IPS-18c (cell line): Measurements from ENCODE around the gene MPP2.
"Not testable (repeated sequence)": the region's sequence is repeated elsewhere in the genome, so short reads cannot be mapped to it uniquely, and the experiment has no call there.

Source experiments
- H3K4me3 ChIP-seq: 2 replicates; pipeline ENCODE4 v1.7.0; 2013; ENCODE audit warnings: low read depth, mild to moderate bottlenecking, low read length, moderate library complexity; ENCODE audit not compliant: insufficient read depth
- H3K9me3 ChIP-seq: one replicate; pipeline ENCODE4 v1.6.1; 2013; ENCODE audit warnings: mild to moderate bottlenecking, low read length, moderate library complexity; ENCODE audit not compliant: control insufficient read depth, insufficient read depth

MPP2 gene

DNA sequence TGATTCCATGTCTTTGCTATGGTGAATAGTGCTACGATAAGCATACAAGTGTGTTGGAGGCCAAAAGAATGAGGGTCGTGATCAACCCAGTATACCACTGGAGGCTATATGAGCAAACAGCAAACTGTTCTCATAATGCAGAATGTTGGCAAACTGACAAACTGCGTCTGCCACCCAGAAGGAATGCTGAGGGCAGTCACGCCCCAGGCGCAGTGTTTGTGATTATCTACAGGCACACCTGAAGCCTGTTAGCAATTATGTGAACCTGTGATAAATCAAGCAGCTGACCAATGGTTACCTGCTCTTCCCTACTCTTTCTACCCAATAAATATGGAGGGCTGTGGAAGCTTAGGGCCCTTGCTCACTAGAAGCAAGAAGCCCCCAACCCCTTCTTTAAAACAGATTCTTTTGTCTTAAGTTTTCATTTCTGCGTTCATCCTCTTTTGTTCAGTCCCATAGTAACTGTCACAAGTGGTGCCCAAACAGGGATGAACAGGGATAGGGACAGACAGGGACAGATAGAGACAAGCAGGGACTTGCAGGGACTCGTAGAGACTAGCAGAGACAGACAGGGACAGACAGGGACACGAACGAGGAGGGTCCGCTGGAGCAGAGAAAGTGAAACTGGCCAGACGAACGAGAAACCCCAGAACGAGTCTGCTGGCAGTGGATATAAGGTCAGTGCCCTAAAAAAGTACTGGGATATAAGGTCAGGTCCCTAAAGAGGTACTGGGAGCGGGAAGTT, 35.2 kb downstream of the MPP2 start:
- Histone ChIP-seq H3K9me3 (no peaks in the 10 kb centered on the region), H3K4me3 (no peak overlapping the region)

DNA sequence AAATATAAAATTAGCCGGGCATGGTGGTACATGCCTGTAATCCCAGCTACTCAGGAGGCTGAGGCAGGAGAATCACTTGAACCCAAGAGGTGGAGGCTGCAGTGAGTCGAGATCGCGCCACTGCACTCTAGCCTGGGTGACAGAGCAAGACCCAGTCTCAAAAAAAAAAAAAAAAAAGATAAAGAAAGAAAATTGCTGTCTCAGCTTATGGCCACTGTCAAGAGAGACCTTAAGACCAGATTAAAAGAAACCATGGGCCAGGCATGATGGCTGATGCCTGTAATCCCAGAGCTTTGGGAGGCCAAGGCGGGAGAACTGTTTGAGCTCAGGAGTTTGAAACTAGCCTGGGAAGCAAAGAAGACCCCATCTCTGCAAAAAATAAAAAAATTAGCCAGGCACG, 38.3 kb downstream of the MPP2 start:
- not testable (repeated sequence) for H3K9me3 ChIP-seq, H3K4me3 ChIP-seq

DNA sequence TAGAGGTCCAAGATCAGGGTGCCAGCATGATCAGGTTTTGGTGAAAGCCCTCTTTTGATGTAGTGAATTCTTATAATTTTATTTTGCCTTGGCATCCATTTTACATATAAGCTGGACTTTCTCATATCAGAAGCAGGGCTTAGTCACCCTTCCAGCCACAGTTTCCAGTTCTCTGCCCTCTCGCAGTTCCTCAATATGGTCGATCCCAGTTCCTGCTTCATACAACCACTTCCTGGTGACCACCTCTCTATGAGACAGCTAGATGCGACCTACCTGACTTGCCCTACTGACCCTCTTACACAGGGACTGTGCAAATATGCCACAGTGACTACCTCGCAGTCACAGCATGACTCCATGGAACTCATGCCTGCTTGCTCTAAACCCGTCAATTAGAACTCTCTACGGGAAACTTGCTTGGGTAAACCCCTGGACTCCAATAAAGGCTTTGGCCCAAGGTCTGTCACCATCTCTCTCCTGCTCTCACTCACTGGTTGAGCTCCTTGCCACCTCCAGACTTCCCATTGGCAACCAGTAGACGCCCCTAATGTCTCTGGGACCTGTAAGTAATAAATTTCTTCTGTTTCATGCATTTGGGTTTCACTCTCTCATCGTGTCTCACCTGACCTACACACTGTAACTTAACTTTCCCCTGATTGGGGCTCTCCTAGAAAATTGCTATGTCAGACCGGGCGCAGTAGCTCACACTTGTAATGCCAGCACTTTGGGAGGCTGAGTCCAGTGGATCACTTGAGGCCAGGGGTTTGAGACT, 38.9 kb downstream of the MPP2 start:
- Histone ChIP-seq H3K4me3 (no peak overlapping the region), H3K9me3 (no peaks in the 10 kb centered on the region)

DNA sequence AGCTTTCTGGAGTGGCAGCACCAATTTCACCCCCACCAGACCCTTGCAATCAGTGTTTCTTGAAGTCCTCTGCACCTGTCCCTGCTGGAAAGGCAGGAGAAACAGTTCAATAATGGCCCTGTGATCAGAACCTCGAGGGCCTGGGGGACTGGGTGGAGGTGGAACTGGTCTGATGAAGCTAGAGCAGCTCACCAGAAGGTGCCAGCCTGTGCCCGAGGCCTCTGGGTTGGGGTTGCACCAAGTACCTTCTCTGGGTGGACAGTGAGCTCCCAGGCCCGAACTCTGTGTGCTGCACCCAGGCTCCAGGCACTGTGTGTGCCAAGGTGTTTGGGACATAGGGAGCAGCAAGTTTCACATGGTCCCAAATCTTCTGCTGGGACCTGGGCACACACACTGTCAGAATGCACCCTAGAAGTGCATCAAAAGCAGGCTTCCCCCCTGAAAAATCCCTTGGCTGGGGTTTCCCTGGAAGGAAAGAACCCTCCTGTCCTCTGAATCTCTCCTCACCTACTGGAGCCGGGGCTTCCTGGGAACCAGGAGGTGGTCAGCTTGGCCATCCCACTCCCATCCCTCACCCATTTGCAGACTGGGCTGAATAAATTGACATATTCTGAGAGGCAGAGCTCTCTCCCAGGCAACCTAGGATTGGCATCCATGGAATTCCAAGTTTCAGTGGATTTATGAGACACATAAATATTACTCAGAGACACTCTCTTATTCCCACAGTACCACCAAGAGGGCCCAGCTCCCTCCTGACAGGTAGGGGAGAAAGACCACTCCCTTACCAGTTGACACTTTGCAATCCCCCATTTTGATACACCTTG, 43.0 kb downstream of the MPP2 start:
- Histone ChIP-seq H3K9me3 (no peaks in the 10 kb centered on the region), H3K4me3 (no peak overlapping the region)

DNA sequence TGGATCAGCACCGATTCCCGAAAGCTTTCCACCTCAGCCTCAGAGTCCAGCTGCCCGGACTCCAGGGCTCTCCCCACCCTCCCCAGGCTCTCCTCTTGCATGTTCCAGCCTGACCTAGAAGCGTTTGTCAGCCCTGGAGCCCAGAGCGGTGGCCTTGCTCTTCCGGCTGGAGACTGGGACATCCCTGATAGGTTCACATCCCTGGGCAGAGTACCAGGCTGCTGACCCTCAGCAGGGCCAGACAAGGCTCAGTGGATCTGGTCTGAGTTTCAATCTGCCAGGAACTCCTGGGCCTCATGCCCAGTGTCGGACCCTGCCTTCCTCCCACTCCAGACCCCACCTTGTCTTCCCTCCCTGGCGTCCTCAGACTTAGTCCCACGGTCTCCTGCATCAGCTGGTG, 45.4 kb downstream of the MPP2 start:
- H3K9me3 ChIP-seq, result peaks cover 2% of the 10 kb centered on the region
- no peak overlapping the region for H3K4me3 ChIP-seq

DNA sequence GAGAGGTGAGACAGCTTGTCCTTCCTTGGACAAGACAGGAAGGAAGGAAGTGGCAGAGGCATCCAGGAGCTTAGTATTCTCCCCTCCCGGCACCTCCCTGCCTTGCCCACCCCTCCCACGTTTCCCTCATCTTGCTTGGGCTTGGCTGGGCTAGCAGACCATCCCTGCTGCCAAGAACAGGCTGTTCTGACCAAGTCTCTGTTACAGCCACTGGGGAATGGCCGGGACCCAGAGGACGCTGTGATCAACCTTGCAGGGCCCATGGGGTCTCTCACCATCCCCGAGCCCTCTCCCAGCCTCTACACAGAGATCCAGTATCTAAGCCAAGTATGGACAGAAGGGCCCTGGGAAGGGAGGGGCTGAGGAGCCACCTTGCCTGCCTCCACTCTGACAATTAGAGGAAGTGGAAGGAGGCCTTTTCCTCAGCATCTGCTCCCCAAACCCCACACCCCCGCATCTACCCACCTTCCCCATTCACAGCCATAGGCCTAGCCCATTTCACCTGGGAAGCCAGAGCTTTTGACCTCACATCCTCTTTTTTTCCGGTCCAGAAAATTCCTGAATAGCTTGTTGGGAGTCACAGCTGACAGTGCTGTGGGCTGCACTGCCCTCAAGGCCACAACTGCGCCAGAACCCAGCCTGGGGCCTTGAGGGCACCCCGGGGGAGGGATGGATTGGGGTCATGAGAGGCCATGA, 46.3 kb downstream of the MPP2 start:
- peaks cover 4% of the 10 kb centered on the region for H3K9me3 ChIP-seq
- H3K4me3 ChIP-seq, result no peak overlapping the region

DNA sequence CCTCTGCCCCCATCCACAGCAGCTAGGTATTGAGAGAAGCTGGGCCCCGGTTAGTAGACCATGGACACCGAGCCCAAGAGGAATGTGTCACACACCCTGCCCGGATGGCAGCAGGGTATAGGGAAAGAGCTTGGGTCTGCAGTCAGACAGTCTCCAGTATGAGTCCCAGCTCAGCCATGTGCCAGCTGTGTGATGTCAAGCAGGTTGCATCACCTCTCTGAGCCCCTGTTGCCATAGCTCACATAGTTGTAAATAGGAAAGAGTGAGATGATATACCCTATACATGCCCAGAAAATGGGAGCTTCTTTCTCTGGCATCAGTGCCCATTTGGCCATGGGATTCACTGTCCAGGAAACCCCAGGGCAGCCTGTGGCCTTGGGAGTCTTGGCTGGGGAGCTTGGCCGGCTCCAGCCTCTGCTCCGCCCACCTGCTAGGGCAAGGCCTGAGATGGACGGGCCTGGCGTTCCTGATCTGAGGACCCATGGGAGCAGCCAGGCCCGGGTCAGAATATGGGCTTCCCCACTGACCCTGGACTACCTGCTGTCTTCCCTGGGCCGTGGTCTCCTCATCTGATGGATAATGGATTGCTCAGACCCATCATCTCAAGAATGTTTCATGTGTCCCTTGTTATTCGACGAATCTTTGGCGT, 47.1 kb downstream of the MPP2 start:
- peaks cover 4% of the 10 kb centered on the region for H3K9me3 ChIP-seq
- no peak overlapping the region for H3K4me3 ChIP-seq

DNA sequence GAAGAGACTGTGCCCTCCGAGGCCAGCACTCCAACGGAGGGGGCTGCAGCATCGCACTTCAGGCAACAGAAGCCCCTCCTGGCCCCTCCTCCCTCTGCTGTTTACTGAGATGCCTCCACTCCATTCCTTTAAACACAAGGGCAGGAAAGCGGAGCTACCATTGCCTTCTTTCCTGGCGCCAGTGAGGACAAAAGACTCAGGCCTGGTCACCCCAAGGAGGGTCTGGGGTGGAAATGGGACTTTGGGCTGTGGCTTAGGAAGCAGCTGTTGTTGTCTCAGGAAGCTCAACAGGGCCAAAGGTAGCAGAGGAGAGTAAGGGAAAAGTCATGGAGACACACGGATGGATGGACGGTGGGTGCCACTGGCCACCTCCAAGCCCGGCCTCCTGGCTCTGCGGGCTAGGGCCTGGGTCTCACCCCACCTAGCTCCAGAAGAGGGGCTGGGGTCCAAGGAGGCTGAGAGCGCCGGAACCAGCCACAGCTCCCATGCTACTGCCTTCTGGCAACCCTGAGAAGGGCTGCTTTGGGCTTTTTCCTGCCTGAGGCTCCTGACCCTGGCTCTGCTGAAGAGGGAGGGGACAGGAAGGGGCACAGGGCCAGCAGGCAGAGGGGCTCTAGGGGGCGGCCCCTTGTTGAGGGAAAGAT, 49.3 kb downstream of the MPP2 start:
- peaks cover 4% of the 10 kb centered on the region for H3K9me3 ChIP-seq
- no peak overlapping the region for H3K4me3 ChIP-seq

DNA sequence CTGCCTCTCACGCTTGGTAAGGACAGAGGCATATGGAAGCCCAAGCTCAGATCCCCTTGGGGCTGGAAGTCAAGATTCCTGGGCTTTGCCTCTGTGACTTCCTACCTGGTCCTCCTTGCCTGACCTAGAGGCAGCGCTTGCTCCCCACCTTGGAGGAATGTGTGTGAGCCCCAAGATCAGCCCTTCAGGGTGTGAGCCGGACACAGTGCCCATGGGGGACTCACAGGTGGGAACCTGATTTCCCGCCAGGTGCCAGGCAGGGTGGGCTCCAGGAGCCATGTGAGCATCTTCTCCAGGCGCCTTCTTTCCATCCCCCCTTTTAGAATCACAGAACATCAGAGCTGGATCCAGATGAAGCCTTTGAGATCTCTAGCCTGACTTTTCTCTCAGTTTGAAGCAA, 50.2 kb downstream of the MPP2 start:
- H3K9me3 ChIP-seq, result peaks cover 4% of the 10 kb centered on the region
- H3K4me3 ChIP-seq, result no peak overlapping the region

DNA sequence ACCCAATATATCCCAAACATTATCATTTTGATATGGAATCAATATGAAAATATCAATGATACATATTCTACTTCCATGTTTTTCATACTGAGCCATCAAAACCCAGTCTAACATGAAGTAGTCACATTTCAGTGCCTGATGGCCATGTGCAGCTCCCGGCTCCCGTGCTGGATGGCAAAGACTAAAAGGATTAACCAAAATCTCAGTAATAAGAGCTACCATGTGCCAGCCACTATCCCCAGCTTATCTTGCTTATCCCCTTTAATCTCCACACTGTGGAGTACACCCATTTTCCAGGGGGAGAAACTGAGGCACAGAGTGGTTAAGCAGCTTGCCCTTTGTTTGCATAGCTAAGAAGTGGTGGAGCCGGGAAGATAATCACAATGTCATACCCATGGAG, 51.2 kb downstream of the MPP2 start:
- no peak overlapping the region for H3K4me3 ChIP-seq
- peaks cover 4% of the 10 kb centered on the region for H3K9me3 ChIP-seq

DNA sequence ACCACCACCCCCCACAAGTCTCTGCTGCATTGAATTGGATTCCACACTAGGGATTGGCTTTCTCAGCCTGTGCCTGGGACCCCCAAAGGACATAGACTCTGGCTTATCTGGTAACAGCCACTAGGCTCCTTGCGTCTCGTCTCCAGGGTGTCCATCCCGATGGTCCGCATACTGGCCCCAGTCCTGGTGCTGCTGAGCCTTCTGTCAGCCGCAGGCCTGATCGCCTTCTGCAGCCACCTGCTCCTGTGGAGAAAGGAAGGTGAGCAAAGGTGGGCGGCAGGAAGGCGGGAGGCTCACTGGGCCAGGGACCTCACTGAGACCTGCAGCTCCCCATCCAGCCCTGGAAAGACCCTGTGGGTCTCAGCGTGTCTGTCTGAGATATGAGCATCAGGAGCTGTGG, 52.3 kb downstream of the MPP2 start:
- no peak overlapping the region for H3K4me3 ChIP-seq
- peaks cover 4% of the 10 kb centered on the region for H3K9me3 ChIP-seq

DNA sequence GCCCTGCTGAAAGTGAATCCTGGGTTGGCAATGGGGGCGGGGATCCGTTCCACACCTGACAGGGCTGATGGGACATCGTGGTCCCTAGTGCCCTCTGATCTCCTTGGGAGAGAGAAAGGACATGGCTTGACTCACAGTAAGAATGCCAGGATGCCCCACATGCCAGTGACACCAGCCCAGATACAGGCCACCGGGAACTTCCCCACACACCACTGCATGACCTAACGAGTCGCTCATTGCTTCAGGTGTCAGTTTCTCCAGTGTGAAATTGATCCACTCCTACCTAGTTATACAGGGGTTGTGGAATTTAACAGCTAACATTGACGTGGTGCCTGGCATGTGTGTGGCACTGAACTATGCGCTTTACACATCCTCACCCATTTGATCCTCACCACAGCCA, 52.8 kb downstream of the MPP2 start:
- Histone ChIP-seq H3K4me3 (no peak overlapping the region), H3K9me3 (peaks cover 4% of the 10 kb centered on the region)

DNA sequence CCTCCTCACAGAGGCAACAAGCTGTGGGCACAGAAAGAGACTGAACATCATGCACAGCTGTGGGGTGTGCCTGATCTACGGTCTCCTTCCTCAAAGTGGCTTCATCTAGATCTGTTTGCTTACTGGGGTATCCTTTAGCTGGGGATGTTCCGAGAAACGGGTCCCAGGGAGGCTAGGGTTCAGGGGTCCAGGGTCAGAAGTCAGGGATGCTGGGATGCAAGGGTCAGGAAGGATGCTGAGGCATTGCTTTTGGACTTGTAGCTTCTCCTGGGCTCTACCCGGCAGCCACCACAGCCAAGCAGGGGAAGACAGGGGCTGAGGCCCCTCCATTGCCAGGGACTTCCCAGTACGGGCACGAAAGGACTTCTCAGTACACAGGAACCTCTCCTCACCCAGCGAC, 53.8 kb downstream of the MPP2 start:
- H3K4me3 ChIP-seq, result no peak overlapping the region
- peaks cover 4% of the 10 kb centered on the region for H3K9me3 ChIP-seq

DNA sequence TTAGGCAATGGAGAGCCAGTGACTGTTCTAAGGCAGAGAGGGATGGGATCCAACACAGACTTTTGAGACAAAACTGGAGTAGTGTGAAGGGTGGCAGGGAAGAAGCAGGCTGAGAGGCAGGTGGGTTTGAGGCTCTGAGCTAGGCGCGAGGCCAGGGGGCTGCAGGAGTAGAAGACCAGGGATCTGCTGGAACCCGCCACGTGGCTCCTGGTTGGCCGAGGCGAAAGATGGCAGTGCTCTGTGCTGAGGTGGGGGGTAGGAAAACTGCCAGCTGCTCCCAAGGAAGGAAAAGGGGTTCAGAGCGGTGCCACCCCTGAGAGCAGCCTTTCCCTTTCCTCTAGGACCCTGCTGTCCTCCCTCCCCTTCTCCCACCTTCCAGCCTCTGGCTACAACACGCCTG, 54.8 kb downstream of the MPP2 start:
- H3K9me3 ChIP-seq, result peaks cover 4% of the 10 kb centered on the region
- no peak overlapping the region for H3K4me3 ChIP-seq

DNA sequence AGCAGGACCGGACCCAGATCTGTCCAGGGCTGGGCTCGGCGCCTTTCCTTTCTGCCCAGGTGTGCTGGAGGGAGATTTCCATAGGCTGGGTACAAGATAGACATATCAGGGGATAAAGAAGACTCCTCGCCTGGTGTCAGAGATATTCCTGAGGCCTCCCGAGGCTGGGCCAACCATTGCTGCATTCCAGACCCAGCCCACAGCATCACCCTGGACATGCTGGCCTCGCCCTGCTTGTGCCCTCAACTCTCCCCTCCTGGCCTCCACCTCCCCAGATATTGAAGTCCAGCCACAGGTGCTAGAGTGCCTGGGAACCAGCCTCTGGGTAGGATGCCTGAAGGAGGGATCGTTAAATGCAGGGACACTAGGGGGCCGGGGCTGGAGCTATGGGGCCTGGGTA, 58.2 kb downstream of the MPP2 start:
- no peak overlapping the region for H3K4me3 ChIP-seq

DNA sequence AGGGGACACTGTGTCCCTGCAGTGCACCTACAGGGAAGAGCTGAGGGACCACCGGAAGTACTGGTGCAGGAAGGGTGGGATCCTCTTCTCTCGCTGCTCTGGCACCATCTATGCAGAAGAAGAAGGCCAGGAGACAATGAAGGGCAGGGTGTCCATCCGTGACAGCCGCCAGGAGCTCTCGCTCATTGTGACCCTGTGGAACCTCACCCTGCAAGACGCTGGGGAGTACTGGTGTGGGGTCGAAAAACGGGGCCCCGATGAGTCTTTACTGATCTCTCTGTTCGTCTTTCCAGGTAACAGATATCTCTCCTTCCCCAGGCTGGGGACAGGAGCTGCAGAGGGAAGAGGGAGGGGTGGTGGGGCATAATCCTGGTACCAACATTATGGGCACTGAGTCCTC, 58.7 kb downstream of the MPP2 start:
- Histone ChIP-seq H3K9me3 (no peaks in the 10 kb centered on the region), H3K4me3 (no peak overlapping the region)

More for the DNA sequence above, 58.2 kb downstream of the MPP2 start:
- H3K9me3 ChIP-seq, result no peaks in the 10 kb centered on the region
